Colonic mucosa (tissue), 4 donors: ENCODE data around the gene KAZALD1. TPM values are rescaled to one million over a fixed set of nuclear protein-coding genes. Genes with fewer than 3 reads are reported as not detected.

ENCODE experiments used
- DNase-seq: peaks from one replicate; pipeline ENCODE4 v3.0.0-alpha.2; 2020
- H3K27ac ChIP-seq: fragments of 200-600 bp; one replicate; pipeline ENCODE4 v1.8.0; 2021
- H3K27me3 ChIP-seq: fragments of 200-600 bp; one replicate; pipeline ENCODE4 v1.8.0; 2021
- H3K36me3 ChIP-seq: fragments of 200-600 bp; one replicate; pipeline ENCODE4 v1.8.0; 2021
- H3K4me1 ChIP-seq: fragments of 200-600 bp; one replicate; pipeline ENCODE4 v1.8.0; 2021; ENCODE audit warnings: mild to moderate bottlenecking
- H3K4me3 ChIP-seq: fragments of 200-600 bp; one replicate; pipeline ENCODE4 v1.8.0; 2021
- H3K9ac ChIP-seq, 2 donors: one replicate each; pipeline ENCODE4 v1.7.0; 2013; ENCODE audit warnings: control low read depth in 2 of 2, low read depth in 2 of 2, low read length in 2 of 2
- H3K9me3 ChIP-seq: fragments of 200-600 bp; one replicate; pipeline ENCODE4 v1.8.0; 2021
- CTCF ChIP-seq: fragments of 200-600 bp; IDR thresholded peaks from one replicate; pipeline ENCODE4 v1.8.0; 2022; ENCODE audit warnings: antibody characterized with exemption, mild to moderate bottlenecking
- intact Hi-C: fragments of 100-400 bp; cut with DNase I; formaldehyde crosslinking; loops from one replicate; pipeline ENCODE4 v1.14.1; 2022
- total RNA-seq, 2 donors: library from RNA; stranded (reverse); fragmentation: NEBNext Ultra II Directional in 1 of 2; extraction: Animal tissue kit (Norgen Biotek cat#: 25700) in 1 of 2; gene quantifications; one replicate each; pipeline ENCODE4 v1.2.1, GENCODE V29; 2021
- donor health status: healthy.
- donor health status: DM: no; HTN: no; CAD: no.
- donor health status: DM: no; HTN: no; CAD: no.

The KAZALD1 gene
- total RNA-seq, 2 donors from 2014 or later = 11.5 to 32.4 TPM

DNA sequence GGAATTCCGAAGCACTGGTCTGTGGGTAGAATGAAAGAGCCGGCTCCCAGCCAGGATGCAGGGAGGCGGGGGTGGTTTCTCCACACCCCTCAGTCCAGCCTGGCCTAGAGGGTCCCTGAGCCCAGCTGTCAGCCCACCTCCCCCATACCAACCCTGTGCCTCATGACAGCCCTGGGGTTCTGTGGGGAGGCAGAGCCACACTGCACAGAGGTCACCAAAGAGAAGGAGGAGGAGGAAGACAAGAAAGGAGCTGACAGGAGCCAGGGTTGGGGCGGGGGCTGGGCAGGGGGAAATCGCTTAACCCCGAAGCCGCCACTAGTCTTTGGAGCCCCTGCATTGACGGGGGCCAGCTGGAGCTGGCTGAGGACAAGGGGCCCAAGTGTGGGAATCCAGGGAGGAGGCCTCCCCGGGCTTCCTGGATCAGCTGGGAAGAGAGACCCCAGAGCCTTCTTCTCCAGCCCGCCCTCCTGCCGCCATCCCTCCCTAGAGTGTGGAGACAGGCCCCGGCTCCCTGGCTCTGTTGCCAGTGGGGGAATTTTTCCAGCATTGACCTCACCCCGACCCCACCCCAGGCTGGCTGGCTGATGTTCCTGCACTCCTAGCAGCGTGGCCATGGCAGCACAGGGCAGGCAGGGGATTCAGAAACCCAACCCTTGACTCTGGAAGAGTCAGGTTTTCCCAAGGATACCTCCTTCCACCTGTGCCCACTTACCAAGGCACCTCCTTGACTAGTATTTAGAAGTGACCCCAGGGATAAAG is 32.5 kb downstream of the KAZALD1 start:
- TF ChIP-seq CTCF = no peak
- H3K4me1 ChIP-seq = no peaks in the 10 kb centered on the region
- H3K9me3 ChIP-seq = no peaks in the 10 kb centered on the region
- no peak overlapping the region for H3K9ac ChIP-seq
- DNase-seq = no peak
- H3K27ac ChIP-seq = no peak overlapping the region
- H3K36me3 ChIP-seq = no peaks in the 10 kb centered on the region
- intact Hi-C loops = loop anchor here (2.0 kb wide), 1 partner anchor 49 kb away; no protein-coding TSS in a partner anchor
- H3K4me3 ChIP-seq = no peak overlapping the region
- H3K27me3 ChIP-seq = no peaks in the 10 kb centered on the region

DNA sequence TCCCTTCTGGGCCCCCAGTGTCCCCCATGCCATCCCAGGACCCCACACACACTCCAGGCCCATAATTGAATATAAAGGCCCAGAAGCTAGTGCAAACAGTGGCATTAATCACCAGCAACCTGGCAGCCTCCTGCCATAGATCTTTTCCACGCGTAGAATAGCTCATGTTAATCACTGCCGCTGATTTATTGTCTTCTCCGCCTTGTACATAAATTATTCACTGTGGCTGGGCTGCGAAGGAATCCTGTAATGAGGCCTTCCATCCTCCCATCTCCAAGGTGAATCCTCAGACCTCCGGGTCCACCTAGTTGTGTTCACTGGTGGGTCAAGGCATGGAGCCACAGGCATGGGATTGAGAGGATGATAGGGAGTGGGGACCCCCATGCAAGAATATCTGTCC is 33.2 kb downstream of the KAZALD1 start:
- Histone ChIP-seq H3K9me3 (no peaks in the 10 kb centered on the region), H3K27ac (peak overlapping the region; percentile 32), H3K9ac (no peak overlapping the region), H3K27me3 (no peaks in the 10 kb centered on the region), H3K4me3 (no peak overlapping the region), H3K36me3 (no peaks in the 10 kb centered on the region), H3K4me1 (no peaks in the 10 kb centered on the region)
- no peak for TF ChIP-seq CTCF
- no peak for DNase-seq
- intact Hi-C loops = loop anchor here (2.0 kb wide), 1 partner anchor 48 kb away; no protein-coding TSS in a partner anchor

- peak; percentile 92 for DNase-seq
- intact Hi-C loops = loop anchor here (2.0 kb wide), 1 partner anchor 47 kb away; no protein-coding TSS in a partner anchor
- H3K9me3 ChIP-seq = no peaks in the 10 kb centered on the region
- H3K4me3 ChIP-seq = no peak overlapping the region
- no peaks in the 10 kb centered on the region for H3K27me3 ChIP-seq
- peak; percentile 74 for TF ChIP-seq CTCF
- no peaks in the 10 kb centered on the region for H3K4me1 ChIP-seq
- H3K27ac ChIP-seq = no peak overlapping the region
- no peaks in the 10 kb centered on the region for H3K36me3 ChIP-seq
- H3K9ac ChIP-seq = no peak overlapping the region
These were observed 33.9 kb downstream of the KAZALD1 start for GRCh38 chr10:101095550-101096213.

- no peak overlapping the region for H3K27ac ChIP-seq
- H3K27me3 ChIP-seq = no peaks in the 10 kb centered on the region
- TF ChIP-seq CTCF = no peak
- no peak overlapping the region for H3K9ac ChIP-seq
- H3K9me3 ChIP-seq = no peaks in the 10 kb centered on the region
- no peaks in the 10 kb centered on the region for H3K36me3 ChIP-seq
- no peak for DNase-seq
- H3K4me3 ChIP-seq = no peak overlapping the region
- intact Hi-C loops = no loop called here
- H3K4me1 ChIP-seq = no peaks in the 10 kb centered on the region
These were observed 34.6 kb downstream of the KAZALD1 start for GRCh38 chr10:101096378-101096777.

DNA sequence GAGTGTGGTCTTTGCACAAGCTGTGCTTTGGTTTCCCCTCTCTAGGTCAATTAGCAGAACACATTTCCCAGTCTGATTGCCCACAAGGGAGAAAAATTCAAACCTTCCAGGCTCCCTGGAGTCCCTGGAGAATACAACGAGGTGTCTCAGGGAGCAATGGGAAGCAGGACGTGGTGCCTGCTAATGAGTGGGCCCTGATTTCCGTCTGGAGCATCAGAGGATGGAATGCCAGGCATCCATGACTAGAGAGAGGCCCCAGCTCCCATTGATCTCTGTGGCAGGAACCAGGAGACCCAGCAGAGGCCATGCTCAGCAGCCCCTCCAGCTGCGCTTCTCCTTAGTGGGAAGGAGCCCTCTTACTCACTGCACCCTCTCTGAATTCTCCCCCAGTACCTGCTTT is 36.1 kb downstream of the KAZALD1 start:
- Histone ChIP-seq H3K9me3 (no peaks in the 10 kb centered on the region), H3K27ac (no peak overlapping the region), H3K9ac (no peak overlapping the region), H3K4me1 (no peaks in the 10 kb centered on the region), H3K27me3 (no peaks in the 10 kb centered on the region), H3K4me3 (no peak overlapping the region), H3K36me3 (no peaks in the 10 kb centered on the region)
- intact Hi-C loops = no loop called here
- TF ChIP-seq CTCF = no peak
- no peak for DNase-seq
